Measurements from ENCODE around the gene CD8B2. TPM values are rescaled to one million over a fixed set of nuclear protein-coding genes. Genes with fewer than 3 reads are reported as not detected.

CD8B2 gene
- total RNA-seq, 1 experiment from 2014 or later = not detected

- Histone ChIP-seq H3K23ac (ENCODE audit: insufficient read length, low read depth, low read length) (no peak overlapping the region), H3K4ac (ENCODE audit: low read depth, low read length) (no peak overlapping the region)
- WGBS (ENCODE audit: extremely low coverage, insufficient read length, low lambda C conversion rate) = no CpG with 5 or more reads among the region's 9 CpGs
Measured at GRCh38 chr2:106562268-106563186, 75.4 kb downstream of the CD8B2 start.

More at GRCh38 chr2:106562268-106563186, 75.4 kb downstream of the CD8B2 start:
- Mint-ChIP-seq H3K4me3 (no peak overlapping the region), H3K9me3 (peaks cover 15 to 19% of the 10 kb centered on the region in 2 experiments), H3K27me3 (ENCODE audit: low read depth) (peaks cover 8% of the 10 kb centered on the region), H3K27ac (no peak overlapping the region), H3K4me1 (peaks cover 6 to 9% of the 10 kb centered on the region in 2 experiments; a peak in 2 of 4 replicates), H3K36me3 (ENCODE audit: insufficient read depth in 1 of 3, low read depth in 3 of 3) (peaks cover 6 to 23% (median 9%) of the 10 kb centered on the region in 3 experiments)
- Histone ChIP-seq H2BK12ac (ENCODE audit: insufficient read length, low read depth, low read length) (no peak overlapping the region), H4K5ac (ENCODE audit: insufficient read length, low read depth, low read length) (no peak overlapping the region), H4K91ac (ENCODE audit: insufficient read length, low read depth, low read length) (no peak overlapping the region), H4K8ac (replicated peaks; ENCODE audit: insufficient read length, low read depth, low read length) (no peak overlapping the region), H2BK5ac (ENCODE audit: insufficient read length, low read length) (no peak overlapping the region), H3K4me1 (ENCODE audit: insufficient read depth, low read length) (no peaks in the 10 kb centered on the region), H3K27me3 (ENCODE audit: insufficient read depth, low read length) (no peaks in the 10 kb centered on the region), H4K20me1 (ENCODE audit: control insufficient read depth, insufficient read depth, insufficient read length) (no peaks in the 10 kb centered on the region), H3K4me2 (ENCODE audit: insufficient read depth, insufficient read length, low read length) (no peak overlapping the region), H3K79me1 (ENCODE audit: insufficient read depth, low read depth, low read length, poor library complexity, severe bottlenecking) (no peaks in the 10 kb centered on the region), H3K56ac (ENCODE audit: insufficient read length, low read depth, low read length) (no peak overlapping the region), H3T11ph (ENCODE audit: low read length) (no peak overlapping the region), H2BK15ac (ENCODE audit: low read depth, low read length) (no peak overlapping the region), H3K27ac (ENCODE audit: insufficient read length, low read depth, low read length) (no peak overlapping the region), H3K18ac (ENCODE audit: insufficient read length, low read depth, low read length) (no peak overlapping the region), H3K14ac (ENCODE audit: insufficient read depth, low read length) (no peak overlapping the region), H3K9me3 (ENCODE audit: control insufficient read depth, low read depth, low read length) (peaks cover 6% of the 10 kb centered on the region), H2AK5ac (ENCODE audit: insufficient read length, low read length) (no peak overlapping the region), H2BK120ac (ENCODE audit: low read depth, low read length, poor library complexity, severe bottlenecking) (no peak overlapping the region), H3K9ac (ENCODE audit: extremely low read depth, insufficient read length, low read length) (no peak overlapping the region), H3K23me2 (ENCODE audit: insufficient read length, low read depth, low read length, poor library complexity, severe bottlenecking) (no peaks in the 10 kb centered on the region), H2AFZ (ENCODE audit: low read length) (no peak overlapping the region), H3K79me2 (ENCODE audit: insufficient read depth, low read length) (no peaks in the 10 kb centered on the region), H2BK20ac (ENCODE audit: low read depth, low read length, poor library complexity, severe bottlenecking) (no peak overlapping the region)
- peak; percentile 42 for DNase-seq
- TF ChIP-seq, protein P1, sequence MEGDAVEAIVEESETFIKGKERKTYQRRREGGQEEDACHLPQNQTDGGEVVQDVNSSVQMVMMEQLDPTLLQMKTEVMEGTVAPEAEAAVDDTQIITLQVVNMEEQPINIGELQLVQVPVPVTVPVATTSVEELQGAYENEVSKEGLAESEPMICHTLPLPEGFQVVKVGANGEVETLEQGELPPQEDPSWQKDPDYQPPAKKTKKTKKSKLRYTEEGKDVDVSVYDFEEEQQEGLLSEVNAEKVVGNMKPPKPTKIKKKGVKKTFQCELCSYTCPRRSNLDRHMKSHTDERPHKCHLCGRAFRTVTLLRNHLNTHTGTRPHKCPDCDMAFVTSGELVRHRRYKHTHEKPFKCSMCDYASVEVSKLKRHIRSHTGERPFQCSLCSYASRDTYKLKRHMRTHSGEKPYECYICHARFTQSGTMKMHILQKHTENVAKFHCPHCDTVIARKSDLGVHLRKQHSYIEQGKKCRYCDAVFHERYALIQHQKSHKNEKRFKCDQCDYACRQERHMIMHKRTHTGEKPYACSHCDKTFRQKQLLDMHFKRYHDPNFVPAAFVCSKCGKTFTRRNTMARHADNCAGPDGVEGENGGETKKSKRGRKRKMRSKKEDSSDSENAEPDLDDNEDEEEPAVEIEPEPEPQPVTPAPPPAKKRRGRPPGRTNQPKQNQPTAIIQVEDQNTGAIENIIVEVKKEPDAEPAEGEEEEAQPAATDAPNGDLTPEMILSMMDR (conservative IDR thresholded peaks at IDR 0.05) = peak; percentile 19; the same call in 1 of the 3 replicates
